PC-3 (cell line): ENCODE results near the gene ARHGEF3.

Experiments used
- EZH2 ChIP-seq: fragments of 300-600 bp; sonication (generic); IDR thresholded peaks from one replicate; pipeline ENCODE4 v1.6.1; 2017; ENCODE audit warnings: antibody characterized with exemption, mild to moderate bottlenecking, low read length; ENCODE audit not compliant: unreplicated experiment
- TF ChIP-seq, protein P1 (sequence below): fragments of 300-600 bp; sonication (generic); conservative IDR thresholded peaks from 2 replicates; pipeline ENCODE4 v1.5.1; 2017; ENCODE audit warnings: antibody characterized with exemption, low read depth, mild to moderate bottlenecking, low read length

- TF ChIP-seq, protein P1, sequence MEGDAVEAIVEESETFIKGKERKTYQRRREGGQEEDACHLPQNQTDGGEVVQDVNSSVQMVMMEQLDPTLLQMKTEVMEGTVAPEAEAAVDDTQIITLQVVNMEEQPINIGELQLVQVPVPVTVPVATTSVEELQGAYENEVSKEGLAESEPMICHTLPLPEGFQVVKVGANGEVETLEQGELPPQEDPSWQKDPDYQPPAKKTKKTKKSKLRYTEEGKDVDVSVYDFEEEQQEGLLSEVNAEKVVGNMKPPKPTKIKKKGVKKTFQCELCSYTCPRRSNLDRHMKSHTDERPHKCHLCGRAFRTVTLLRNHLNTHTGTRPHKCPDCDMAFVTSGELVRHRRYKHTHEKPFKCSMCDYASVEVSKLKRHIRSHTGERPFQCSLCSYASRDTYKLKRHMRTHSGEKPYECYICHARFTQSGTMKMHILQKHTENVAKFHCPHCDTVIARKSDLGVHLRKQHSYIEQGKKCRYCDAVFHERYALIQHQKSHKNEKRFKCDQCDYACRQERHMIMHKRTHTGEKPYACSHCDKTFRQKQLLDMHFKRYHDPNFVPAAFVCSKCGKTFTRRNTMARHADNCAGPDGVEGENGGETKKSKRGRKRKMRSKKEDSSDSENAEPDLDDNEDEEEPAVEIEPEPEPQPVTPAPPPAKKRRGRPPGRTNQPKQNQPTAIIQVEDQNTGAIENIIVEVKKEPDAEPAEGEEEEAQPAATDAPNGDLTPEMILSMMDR = no peak
- TF ChIP-seq EZH2 = no peak
These were observed 108.0 kb downstream of the ARHGEF3 start for GRCh38 chr3:56693750-56694149.
